ENCODE data around the gene HYAL3. TPM values are rescaled to one million over a fixed set of nuclear protein-coding genes. Genes with fewer than 3 reads are reported as not detected.

HYAL3 gene
- polyA plus RNA-seq, 3 donors, result 3.4 to 5.8 (median 4.9) TPM

- Histone ChIP-seq H3K4me3 (replicated peaks in 1 of 3; ENCODE audit: low read depth in 2 of 3, low read length in 3 of 3) (no peak overlapping the region), H3K9me3 (replicated peaks in 1 of 2; ENCODE audit: control insufficient read depth in 1 of 2, insufficient read depth in 1 of 2, low read length in 2 of 2) (no peaks in the 10 kb centered on the region), H3K9ac (ENCODE audit: insufficient read depth, low read length, poor library complexity, severe bottlenecking) (no peak overlapping the region), H2AFZ (ENCODE audit: insufficient read depth, low read depth, low read length, poor library complexity, severe bottlenecking) (no peak overlapping the region), H3K36me3 (replicated peaks in 1 of 2; ENCODE audit: control insufficient read depth in 1 of 2, insufficient read depth in 2 of 2, low read length in 2 of 2) (peaks cover 9 to 15% of the 10 kb centered on the region in 2 donors), H3K4me1 (ENCODE audit: control insufficient read depth in 1 of 2, insufficient read depth in 2 of 2, low read length in 2 of 2) (peaks cover 70 to 85% of the 10 kb centered on the region in 2 donors), H3K27ac (ENCODE audit: low read depth in 1 of 2, low read length in 2 of 2) (peak overlapping the region in 1 of 2 donors; percentile 56), H3K27me3 (ENCODE audit: control insufficient read depth in 2 of 2, insufficient read depth in 2 of 2, low read length in 2 of 2) (no peaks in the 10 kb centered on the region), H3K79me2 (ENCODE audit: insufficient read depth, low read length) (peaks cover 29% of the 10 kb centered on the region), H4K20me1 (ENCODE audit: insufficient read depth, low read length) (peaks cover 28% of the 10 kb centered on the region), H3K4me2 (replicated peaks; ENCODE audit: extremely low read depth, low read length, poor library complexity, severe bottlenecking) (no peak overlapping the region)
- H3K4me1 Mint-ChIP-seq, result peaks cover 67% of the 10 kb centered on the region
- H3K27ac Mint-ChIP-seq, result peak overlapping the region; percentile 50 to 85 (median 76)
- TF ChIP-seq, protein P1, sequence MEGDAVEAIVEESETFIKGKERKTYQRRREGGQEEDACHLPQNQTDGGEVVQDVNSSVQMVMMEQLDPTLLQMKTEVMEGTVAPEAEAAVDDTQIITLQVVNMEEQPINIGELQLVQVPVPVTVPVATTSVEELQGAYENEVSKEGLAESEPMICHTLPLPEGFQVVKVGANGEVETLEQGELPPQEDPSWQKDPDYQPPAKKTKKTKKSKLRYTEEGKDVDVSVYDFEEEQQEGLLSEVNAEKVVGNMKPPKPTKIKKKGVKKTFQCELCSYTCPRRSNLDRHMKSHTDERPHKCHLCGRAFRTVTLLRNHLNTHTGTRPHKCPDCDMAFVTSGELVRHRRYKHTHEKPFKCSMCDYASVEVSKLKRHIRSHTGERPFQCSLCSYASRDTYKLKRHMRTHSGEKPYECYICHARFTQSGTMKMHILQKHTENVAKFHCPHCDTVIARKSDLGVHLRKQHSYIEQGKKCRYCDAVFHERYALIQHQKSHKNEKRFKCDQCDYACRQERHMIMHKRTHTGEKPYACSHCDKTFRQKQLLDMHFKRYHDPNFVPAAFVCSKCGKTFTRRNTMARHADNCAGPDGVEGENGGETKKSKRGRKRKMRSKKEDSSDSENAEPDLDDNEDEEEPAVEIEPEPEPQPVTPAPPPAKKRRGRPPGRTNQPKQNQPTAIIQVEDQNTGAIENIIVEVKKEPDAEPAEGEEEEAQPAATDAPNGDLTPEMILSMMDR (IDR thresholded peaks at IDR 0.05), result no peak
- intact Hi-C loops (cut with micrococcal nuclease), result loop anchor here in 1 of 2 donors (2.0 kb wide), 1 partner anchor 32 kb away; the partner anchor contains the start of gene IFRD2
- peaks cover 11 to 31% of the 10 kb centered on the region in 2 donors for H3K36me3 Mint-ChIP-seq
- H3K4me3 Mint-ChIP-seq, result no peak overlapping the region
- DNase-seq, result no peak
- no CpG with 5 or more reads among the region's 2 CpGs for WGBS (ENCODE audit: insufficient coverage)
- H3K9me3 Mint-ChIP-seq, result no peaks in the 10 kb centered on the region
- H3K27me3 Mint-ChIP-seq (ENCODE audit: low read depth in 3 of 3), result peaks cover 0 to 2% (median 1%) of the 10 kb centered on the region in 3 donors
These were observed 25.9 kb upstream of the HYAL3 start for GRCh38 chr3:50325113-50325480.

DNA sequence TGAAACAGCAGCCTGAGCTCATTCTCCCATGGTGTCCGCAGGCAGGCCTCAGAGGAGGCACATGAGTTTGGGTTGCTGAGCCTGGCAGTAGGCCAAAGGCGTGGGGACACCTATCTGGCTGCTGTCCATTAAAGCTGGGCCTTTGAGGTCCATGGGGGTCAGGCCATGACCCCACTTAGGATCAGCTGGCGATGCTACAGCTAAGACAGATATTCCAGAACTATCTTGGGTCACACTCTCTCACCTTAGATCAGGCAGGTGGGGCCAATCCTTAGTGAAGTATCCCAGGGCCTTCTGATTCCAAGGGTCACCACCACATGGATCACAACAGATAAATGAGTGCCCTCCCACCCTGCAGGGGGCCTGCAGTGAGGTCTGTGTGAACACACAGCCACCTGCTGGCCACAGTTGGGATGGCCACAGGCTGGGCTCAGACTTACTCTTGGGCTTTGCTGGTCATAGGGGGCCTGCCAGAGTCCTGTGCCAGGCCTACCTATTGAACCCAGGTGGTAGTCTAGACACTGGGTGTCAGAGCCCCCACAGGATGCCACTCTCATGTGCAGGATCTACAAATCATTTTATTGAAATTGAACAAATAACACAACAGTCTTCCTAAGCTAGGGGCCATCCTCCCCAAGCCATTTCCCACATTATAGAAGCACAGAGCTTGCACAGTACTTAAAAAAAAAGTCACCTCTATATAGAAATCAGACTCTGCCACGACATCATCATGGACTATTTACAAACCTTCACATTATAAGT, 25.3 kb upstream of the HYAL3 start:
- Mint-ChIP-seq H3K9me3 (no peaks in the 10 kb centered on the region), H3K36me3 (peaks cover 7 to 30% of the 10 kb centered on the region in 2 donors), H3K27me3 (ENCODE audit: low read depth in 3 of 3) (peaks cover 0 to 5% (median 2%) of the 10 kb centered on the region in 3 donors), H3K27ac (peak overlapping the region in 6 of 7 donors; percentile 46 to 89 (median 74)), H3K4me3 (no peak overlapping the region), H3K4me1 (peaks cover 72% of the 10 kb centered on the region)
- no peaks in the 10 kb centered on the region for H3K27me3 ChIP-seq (ENCODE audit: control insufficient read depth in 2 of 2, insufficient read depth in 2 of 2, low read length in 2 of 2)
- peak overlapping the region in 1 of 3 experiments; percentile 90 for H3K4me3 ChIP-seq (replicated peaks in 1 of 3; ENCODE audit: low read depth in 2 of 3, low read length in 3 of 3)
- peak overlapping the region; percentile 87 for H3K4me2 ChIP-seq (replicated peaks; ENCODE audit: extremely low read depth, low read length, poor library complexity, severe bottlenecking)
- H4K20me1 ChIP-seq (ENCODE audit: insufficient read depth, low read length), result peaks cover 23% of the 10 kb centered on the region
- H2AFZ ChIP-seq (ENCODE audit: insufficient read depth, low read depth, low read length, poor library complexity, severe bottlenecking), result no peak overlapping the region
- H3K9ac ChIP-seq (ENCODE audit: insufficient read depth, low read length, poor library complexity, severe bottlenecking), result no peak overlapping the region
- H3K79me2 ChIP-seq (ENCODE audit: insufficient read depth, low read length), result peaks cover 34% of the 10 kb centered on the region
- intact Hi-C loops (cut with micrococcal nuclease), result loop anchor here in 1 of 2 donors (2.0 kb wide), 1 partner anchor 32 kb away; the partner anchor contains the start of gene IFRD2
- 78% methylated on average over 3 of the region's 4 CpGs for WGBS (ENCODE audit: insufficient coverage)
- H3K4me1 ChIP-seq (ENCODE audit: control insufficient read depth in 1 of 2, insufficient read depth in 2 of 2, low read length in 2 of 2), result peaks cover 75 to 90% of the 10 kb centered on the region in 2 donors
- H3K36me3 ChIP-seq (replicated peaks in 1 of 2; ENCODE audit: control insufficient read depth in 1 of 2, insufficient read depth in 2 of 2, low read length in 2 of 2), result peaks cover 3 to 14% of the 10 kb centered on the region in 2 donors
- peak; percentile 49 to 67 (median 62) for DNase-seq
- H3K9me3 ChIP-seq (replicated peaks in 1 of 2; ENCODE audit: control insufficient read depth in 1 of 2, insufficient read depth in 1 of 2, low read length in 2 of 2), result no peaks in the 10 kb centered on the region
- TF ChIP-seq, protein P1 (IDR thresholded peaks at IDR 0.05), result peak; percentile 99
- peak overlapping the region; percentile 77 to 97 for H3K27ac ChIP-seq (ENCODE audit: low read depth in 1 of 2, low read length in 2 of 2)

All from CD14-positive monocyte (primary cell).